Upper lobe of left lung (tissue), 6 donors: ENCODE results near the gene KRTAP4-12. TPM values are rescaled to one million over a fixed set of nuclear protein-coding genes. Genes with fewer than 3 reads are reported as not detected.
"Not testable (repeated sequence)": the region's sequence is repeated elsewhere in the genome, so short reads cannot be mapped to it uniquely, and the experiment has no call there.

Source experiments
- ATAC-seq, 2 donors: fragments of 200-7000 bp; cut with Tn5 transposase; one replicate each; pipeline ENCODE4 v1.9.1; 2022; ENCODE audit warnings: mild to moderate bottlenecking in 2 of 2, moderate library complexity in 2 of 2; ENCODE audit not compliant: low FRiP score in 2 of 2
- DNase-seq, 2 donors: peaks; one replicate each; pipeline ENCODE4 v3.0.0-alpha.2; 2019 to 2020
- H3K27ac ChIP-seq, 4 donors: fragments of 200-600 bp; sonication (generic); one replicate each; pipeline ENCODE4 v1.5.1; 2016 to 2019
- H3K27me3 ChIP-seq, 4 donors: fragments of 200-600 bp; sonication (generic); one replicate each; pipeline ENCODE4 v1.5.1; 2017 to 2019
- H3K36me3 ChIP-seq, 4 donors: fragments of 200-600 bp; sonication (generic); one replicate each; pipeline ENCODE4 v1.5.1; 2016 to 2019
- H3K4me1 ChIP-seq, 4 donors: fragments of 200-600 bp; sonication (generic); one replicate each; pipeline ENCODE4 v1.5.1; 2018 to 2019
- H3K4me3 ChIP-seq, 4 donors: fragments of 200-600 bp; sonication (generic); one replicate each; pipeline ENCODE4 v1.5.1; 2017 to 2019; ENCODE audit warnings: mild to moderate bottlenecking in 2 of 4, moderate library complexity in 1 of 4
- H3K9me3 ChIP-seq, 4 donors: fragments of 200-600 bp; sonication (generic); one replicate each; pipeline ENCODE4 v1.5.1; 2018 to 2019
- CTCF ChIP-seq, 6 experiments: fragments of 450-650 bp in 4 of 6; fragments of 200-600 bp in 2 of 6; sonication (generic) in 2 of 6; IDR thresholded peaks; one replicate each; pipeline ENCODE4 v1.5.1; 2016 to 2019; ENCODE audit warnings: antibody characterized with exemption in 6 of 6
- EP300 ChIP-seq, 4 donors: sonication (generic); formaldehyde crosslinking; IDR thresholded peaks; one replicate each; pipeline ENCODE4 v1.5.1; 2017; ENCODE audit warnings: antibody characterized with exemption in 4 of 4, control low read depth in 2 of 4
- POLR2A ChIP-seq, 4 donors: fragments of 450-650 bp; IDR thresholded peaks; one replicate each; pipeline ENCODE4 v1.5.1; 2016 to 2017; ENCODE audit warnings: antibody characterized with exemption in 4 of 4, mild to moderate bottlenecking in 2 of 4
- POLR2AphosphoS5 ChIP-seq, 2 donors: sonication (generic); formaldehyde crosslinking; IDR thresholded peaks; one replicate each; pipeline ENCODE4 v1.5.1; 2017; ENCODE audit warnings: antibody characterized with exemption in 2 of 2
- WGBS, 2 donors: methylation state at CpG; one replicate each; pipeline ENCODE4 v1.1.5; 2017 to 2018; 5-methylcytosine and 5-hydroxymethylcytosine counted together
- total RNA-seq, 6 donors: library from RNA; depleted of rRNA in 4 of 6; stranded (reverse); fragments of >200 nt in 4 of 6; gene quantifications; one replicate each; pipeline versions ENCODE4 v1.1.0 to v1.2.1, GENCODE V29; 2016 to 2021
- donor health status: DM: no; HTN: no; CAD: no; lungs with moderate emphysema.
- donor health status: DM: no; HTN: yes; CAD: no; lungs with severe emphysema.

Gene KRTAP4-12
- total RNA-seq, 6 donors from 2014 or later, result not detected

- Histone ChIP-seq H3K9me3 (no peaks in the 10 kb centered on the region), H3K36me3 (no peaks in the 10 kb centered on the region), H3K4me1 (no peaks in the 10 kb centered on the region), H3K27me3 (no peaks in the 10 kb centered on the region), H3K27ac (no peak within 1 kb of the TSS), H3K4me3 (no peak within 1 kb of the TSS)
- no peak for ATAC-seq
- no peak for TF ChIP-seq POLR2A (IDR thresholded peaks at IDR 0.05)
- TF ChIP-seq POLR2AphosphoS5 (IDR thresholded peaks at IDR 0.05), result no peak
- TF ChIP-seq EP300 (IDR thresholded peaks at IDR 0.05), result no peak
- TF ChIP-seq CTCF (IDR thresholded peaks at IDR 0.05), result no peak
- WGBS, 2 donors, result 85 to 89% methylated on average over 1 of the region's 1 CpG
- DNase-seq, result no peak
Measured at GRCh38 chr17:41160648-41161047, 36.7 kb upstream of the KRTAP4-12 start, which contains the start of gene KRTAP4-4. Gene KRTAP4-4 (minus strand): TSS chr17:41160748. CDS start chr17:41160691, 57 bp downstream.

GRCh38 chr17:41160190-41160589 is 36.2 kb upstream of the KRTAP4-12 start:
- H3K4me1 ChIP-seq, H3K27me3 ChIP-seq, H3K27ac ChIP-seq, H3K36me3 ChIP-seq, H3K9me3 ChIP-seq, H3K4me3 ChIP-seq, ATAC-seq: not testable (repeated sequence)
- DNase-seq, result peak in 1 of 2 donors; percentile 58
- WGBS, 2 donors, result 73 to 100% methylated on average over 1 to 2 of the region's 3 CpGs

GRCh38 chr17:41153856-41154255 is 29.9 kb upstream of the KRTAP4-12 start:
- H3K27ac ChIP-seq, result no peak overlapping the region
- no peak overlapping the region for H3K4me3 ChIP-seq
- 3 to 12% methylated on average over 2 of the region's 2 CpGs for WGBS, 2 donors
- H3K36me3 ChIP-seq, result no peaks in the 10 kb centered on the region
- no peak for DNase-seq
- H3K27me3 ChIP-seq, result no peaks in the 10 kb centered on the region
- TF ChIP-seq POLR2A (IDR thresholded peaks at IDR 0.05) (no peak), CTCF (IDR thresholded peaks at IDR 0.05) (no peak), EP300 (IDR thresholded peaks at IDR 0.05) (no peak), POLR2AphosphoS5 (IDR thresholded peaks at IDR 0.05) (no peak)
- no peaks in the 10 kb centered on the region for H3K4me1 ChIP-seq
- H3K9me3 ChIP-seq, result no peaks in the 10 kb centered on the region
- ATAC-seq, result no peak

- H3K27me3 ChIP-seq, result no peaks in the 10 kb centered on the region
- no peaks in the 10 kb centered on the region for H3K9me3 ChIP-seq
- H3K27ac ChIP-seq, result no peak overlapping the region
- 82 to 83% methylated on average over 2 of the region's 2 CpGs for WGBS, 2 donors
- H3K4me1 ChIP-seq, result no peaks in the 10 kb centered on the region
- DNase-seq (no peak), ATAC-seq (no peak)
- TF ChIP-seq POLR2AphosphoS5 (IDR thresholded peaks at IDR 0.05) (no peak), EP300 (IDR thresholded peaks at IDR 0.05) (no peak), CTCF (IDR thresholded peaks at IDR 0.05) (no peak), POLR2A (IDR thresholded peaks at IDR 0.05) (no peak)
- no peak overlapping the region for H3K4me3 ChIP-seq
- no peaks in the 10 kb centered on the region for H3K36me3 ChIP-seq
Measured at GRCh38 chr17:41151525-41151924, 27.5 kb upstream of the KRTAP4-12 start.

GRCh38 chr17:41150026-41150425 is 26.0 kb upstream of the KRTAP4-12 start:
- DNase-seq (no peak), ATAC-seq (no peak)
- Histone ChIP-seq H3K4me3 (no peak overlapping the region), H3K27ac (no peak overlapping the region), H3K27me3 (no peaks in the 10 kb centered on the region), H3K9me3 (no peaks in the 10 kb centered on the region), H3K4me1 (no peaks in the 10 kb centered on the region), H3K36me3 (no peaks in the 10 kb centered on the region)
- 85 to 88% methylated on average over 4 of the region's 4 CpGs for WGBS, 2 donors
- TF ChIP-seq CTCF (IDR thresholded peaks at IDR 0.05) (no peak), POLR2A (IDR thresholded peaks at IDR 0.05) (no peak), EP300 (IDR thresholded peaks at IDR 0.05) (no peak), POLR2AphosphoS5 (IDR thresholded peaks at IDR 0.05) (no peak)
